ENCODE results near the gene CAMTA1. TPM values are rescaled to one million over a fixed set of nuclear protein-coding genes. Genes with fewer than 3 reads are reported as not detected.

CAMTA1 gene
- total RNA-seq, 1 donor from 2014 or later: 81.6 TPM

GRCh38 chr1:7333620-7334019, 548.4 kb downstream of the CAMTA1 start:
- DNase-seq (ENCODE audit: extremely low spot score, unreplicated experiment): no peak
- peaks cover 45% of the 10 kb centered on the region for H3K4me1 Mint-ChIP-seq (ENCODE audit: unreplicated experiment)
- TF ChIP-seq, protein P1, sequence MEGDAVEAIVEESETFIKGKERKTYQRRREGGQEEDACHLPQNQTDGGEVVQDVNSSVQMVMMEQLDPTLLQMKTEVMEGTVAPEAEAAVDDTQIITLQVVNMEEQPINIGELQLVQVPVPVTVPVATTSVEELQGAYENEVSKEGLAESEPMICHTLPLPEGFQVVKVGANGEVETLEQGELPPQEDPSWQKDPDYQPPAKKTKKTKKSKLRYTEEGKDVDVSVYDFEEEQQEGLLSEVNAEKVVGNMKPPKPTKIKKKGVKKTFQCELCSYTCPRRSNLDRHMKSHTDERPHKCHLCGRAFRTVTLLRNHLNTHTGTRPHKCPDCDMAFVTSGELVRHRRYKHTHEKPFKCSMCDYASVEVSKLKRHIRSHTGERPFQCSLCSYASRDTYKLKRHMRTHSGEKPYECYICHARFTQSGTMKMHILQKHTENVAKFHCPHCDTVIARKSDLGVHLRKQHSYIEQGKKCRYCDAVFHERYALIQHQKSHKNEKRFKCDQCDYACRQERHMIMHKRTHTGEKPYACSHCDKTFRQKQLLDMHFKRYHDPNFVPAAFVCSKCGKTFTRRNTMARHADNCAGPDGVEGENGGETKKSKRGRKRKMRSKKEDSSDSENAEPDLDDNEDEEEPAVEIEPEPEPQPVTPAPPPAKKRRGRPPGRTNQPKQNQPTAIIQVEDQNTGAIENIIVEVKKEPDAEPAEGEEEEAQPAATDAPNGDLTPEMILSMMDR (IDR thresholded peaks at IDR 0.05): no peak
- H3K36me3 Mint-ChIP-seq (ENCODE audit: unreplicated experiment): peaks cover 2% of the 10 kb centered on the region
- peak overlapping the region; percentile 70 for H3K27ac Mint-ChIP-seq (ENCODE audit: unreplicated experiment)
- no peak overlapping the region for H3K4me3 Mint-ChIP-seq (ENCODE audit: unreplicated experiment)
- no peaks in the 10 kb centered on the region for H3K27me3 Mint-ChIP-seq (ENCODE audit: unreplicated experiment)
- H3K9me3 Mint-ChIP-seq (ENCODE audit: unreplicated experiment): peaks cover 5% of the 10 kb centered on the region

DNA sequence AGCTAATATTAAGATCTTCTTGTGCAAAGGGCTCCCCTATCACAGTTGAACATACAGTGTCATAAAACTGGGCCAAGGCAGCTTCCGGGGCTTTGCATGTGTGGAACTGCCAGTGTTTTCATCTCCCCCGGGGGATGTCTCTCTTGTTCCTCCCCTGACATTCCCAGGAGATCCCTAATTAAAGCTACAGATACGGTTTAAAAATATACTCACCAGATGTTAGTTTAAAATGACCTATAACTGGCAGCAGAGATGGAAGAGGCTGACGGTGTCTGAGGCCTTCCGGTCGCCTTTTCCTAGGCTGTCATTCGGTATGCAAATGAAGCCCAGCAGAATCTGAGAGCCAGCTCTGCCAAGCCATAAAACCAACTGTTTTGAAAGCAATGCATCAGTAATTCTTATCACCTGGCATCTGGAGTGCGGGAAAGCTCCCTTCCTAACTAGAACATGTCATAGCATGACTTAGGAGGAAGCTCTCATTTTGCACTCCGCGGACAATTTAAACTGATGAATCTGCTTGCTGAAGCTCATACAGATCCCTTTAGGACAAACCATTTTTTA, 549.3 kb downstream of the CAMTA1 start:
- no peaks in the 10 kb centered on the region for H3K9me3 Mint-ChIP-seq (ENCODE audit: unreplicated experiment)
- no peak for DNase-seq (ENCODE audit: extremely low spot score, unreplicated experiment)
- peak overlapping the region; percentile 70 for H3K27ac Mint-ChIP-seq (ENCODE audit: unreplicated experiment)
- no peak overlapping the region for H3K4me3 Mint-ChIP-seq (ENCODE audit: unreplicated experiment)
- TF ChIP-seq, protein P1 (IDR thresholded peaks at IDR 0.05): no peak
- no peaks in the 10 kb centered on the region for H3K36me3 Mint-ChIP-seq (ENCODE audit: unreplicated experiment)
- no peaks in the 10 kb centered on the region for H3K27me3 Mint-ChIP-seq (ENCODE audit: unreplicated experiment)
- H3K4me1 Mint-ChIP-seq (ENCODE audit: unreplicated experiment): peaks cover 45% of the 10 kb centered on the region

DNA sequence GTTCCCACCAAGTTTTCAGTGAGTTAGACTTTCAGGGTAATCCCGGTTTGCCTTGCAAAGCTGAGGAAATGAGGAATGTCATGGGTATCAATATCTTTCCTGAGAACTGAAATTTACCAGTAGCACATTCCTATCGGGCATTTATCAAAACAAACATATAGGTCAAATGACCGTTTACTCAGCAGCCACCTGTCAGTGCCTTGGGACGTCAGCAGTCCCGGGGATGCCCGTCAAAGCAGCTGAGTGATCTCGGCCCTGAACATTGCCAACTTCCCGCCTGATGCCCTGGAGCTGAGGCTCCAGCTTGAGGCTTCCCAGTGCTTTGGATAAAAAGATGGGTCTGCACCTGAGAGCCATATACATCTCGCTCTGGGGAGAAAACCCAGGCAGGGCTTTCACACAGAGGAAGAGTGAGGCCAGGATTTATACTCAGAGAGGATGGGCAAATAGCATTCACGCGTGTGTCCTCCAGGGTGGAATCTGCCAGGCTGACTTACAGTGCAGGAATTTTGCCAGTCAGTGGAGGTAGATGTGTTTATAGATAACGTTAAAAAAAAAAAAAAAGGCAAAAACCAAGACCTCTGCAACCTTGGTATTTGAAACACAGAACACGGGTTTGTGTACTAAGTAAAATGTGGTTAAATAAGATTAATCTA, 550.1 kb downstream of the CAMTA1 start:
- H3K4me3 Mint-ChIP-seq (ENCODE audit: unreplicated experiment): no peak overlapping the region
- H3K36me3 Mint-ChIP-seq (ENCODE audit: unreplicated experiment): no peaks in the 10 kb centered on the region
- no peaks in the 10 kb centered on the region for H3K9me3 Mint-ChIP-seq (ENCODE audit: unreplicated experiment)
- peaks cover 45% of the 10 kb centered on the region for H3K4me1 Mint-ChIP-seq (ENCODE audit: unreplicated experiment)
- no peaks in the 10 kb centered on the region for H3K27me3 Mint-ChIP-seq (ENCODE audit: unreplicated experiment)
- TF ChIP-seq, protein P1 (IDR thresholded peaks at IDR 0.05): no peak
- DNase-seq (ENCODE audit: extremely low spot score, unreplicated experiment): no peak
- peak overlapping the region; percentile 45 for H3K27ac Mint-ChIP-seq (ENCODE audit: unreplicated experiment)

DNA sequence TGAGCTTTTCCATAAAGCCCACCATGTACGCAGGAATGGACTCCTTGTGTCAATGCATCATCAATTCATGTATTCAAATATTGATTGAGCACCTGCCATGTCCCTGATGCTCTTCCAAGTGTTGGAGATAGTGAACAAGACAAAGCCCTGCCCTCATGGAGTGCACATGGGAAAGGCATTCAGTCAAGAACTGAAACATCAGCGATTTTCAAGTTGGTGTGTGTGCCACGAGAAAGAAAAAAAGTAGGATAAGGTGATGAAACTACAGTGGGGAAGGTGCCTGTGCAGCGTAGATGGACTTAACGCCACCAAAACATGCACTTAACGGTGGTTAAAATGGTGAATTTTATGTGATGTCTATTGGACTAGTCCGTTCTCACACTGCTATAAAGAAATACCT, 553.2 kb downstream of the CAMTA1 start:
- Mint-ChIP-seq H3K27me3 (ENCODE audit: unreplicated experiment) (no peaks in the 10 kb centered on the region), H3K4me1 (ENCODE audit: unreplicated experiment) (peaks cover 29% of the 10 kb centered on the region), H3K27ac (ENCODE audit: unreplicated experiment) (no peak overlapping the region), H3K9me3 (ENCODE audit: unreplicated experiment) (no peaks in the 10 kb centered on the region), H3K36me3 (ENCODE audit: unreplicated experiment) (no peaks in the 10 kb centered on the region), H3K4me3 (ENCODE audit: unreplicated experiment) (no peak overlapping the region)
- TF ChIP-seq, protein P1 (IDR thresholded peaks at IDR 0.05): no peak
- no peak for DNase-seq (ENCODE audit: extremely low spot score, unreplicated experiment)

DNA sequence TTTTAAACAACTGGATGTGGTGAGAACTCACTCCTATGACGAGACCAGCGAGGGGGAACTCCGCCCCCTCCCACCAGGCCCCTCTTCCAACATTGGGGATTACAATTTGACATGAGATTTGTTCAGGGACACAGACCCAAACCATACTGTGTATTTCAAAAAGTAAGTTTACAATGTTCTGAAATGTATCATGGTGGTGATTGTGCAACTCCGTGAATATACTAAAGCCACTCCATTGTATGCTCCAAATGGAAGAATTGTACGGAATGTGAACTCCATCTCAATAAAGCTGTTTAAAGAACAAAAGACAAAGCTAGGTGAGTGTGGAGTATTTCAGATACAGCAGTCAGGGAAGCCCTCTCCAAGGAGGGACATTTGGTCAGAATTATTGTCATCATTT, 553.8 kb downstream of the CAMTA1 start:
- Mint-ChIP-seq H3K4me3 (ENCODE audit: unreplicated experiment) (no peak overlapping the region), H3K27me3 (ENCODE audit: unreplicated experiment) (no peaks in the 10 kb centered on the region), H3K4me1 (ENCODE audit: unreplicated experiment) (peaks cover 23% of the 10 kb centered on the region), H3K9me3 (ENCODE audit: unreplicated experiment) (peaks cover 5% of the 10 kb centered on the region), H3K27ac (ENCODE audit: unreplicated experiment) (no peak overlapping the region), H3K36me3 (ENCODE audit: unreplicated experiment) (no peaks in the 10 kb centered on the region)
- DNase-seq (ENCODE audit: extremely low spot score, unreplicated experiment): no peak
- TF ChIP-seq, protein P1 (IDR thresholded peaks at IDR 0.05): no peak
